ENCODE measurements around the gene INO80C. TPM values are rescaled to one million over a fixed set of nuclear protein-coding genes. Genes with fewer than 3 reads are reported as not detected.

The INO80C gene
- polyA plus RNA-seq, 1 donor (not counting 4 experiments of a cell fraction or from before 2014, with no cell fraction given) = 54.7 TPM

DNA sequence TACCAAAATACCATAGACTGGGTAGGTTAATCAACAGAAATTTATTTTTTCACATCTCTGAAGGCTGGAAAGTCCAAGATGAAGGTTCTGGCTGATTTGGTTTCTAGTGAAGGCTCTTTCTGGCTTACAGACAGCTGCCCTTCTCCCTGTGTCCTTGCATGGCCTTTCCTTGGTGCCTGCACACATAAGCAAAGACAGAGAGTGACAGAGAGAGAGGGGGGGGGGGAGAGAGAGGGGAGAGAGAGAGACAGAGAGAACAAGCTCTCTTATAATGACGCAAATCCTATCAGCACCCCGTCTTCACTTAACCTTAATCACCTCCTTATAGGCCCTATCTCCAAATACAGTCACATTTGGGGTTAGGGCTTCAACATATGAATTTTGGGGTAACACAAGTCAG lies 53.9 kb downstream of the INO80C start:
- no peaks in the 10 kb centered on the region for H3K27me3 ChIP-seq (ENCODE audit: control insufficient read depth, extremely low read depth, insufficient read depth, low read length)
- H3K4me3 ChIP-seq (ENCODE audit: control insufficient read depth in 2 of 3, extremely low read depth in 1 of 3, insufficient read depth in 2 of 3, low read depth in 1 of 3, low read length in 3 of 3) = no peak overlapping the region
- DNase-seq (ENCODE audit: low read depth, low spot score) = no peak
- dilution Hi-C loops (cut with MboI; ENCODE audit: extremely low pct_ligation_motif_present, low sequenced_read_pairs) = no loop called here
- FAIRE-seq = no peak
- TF ChIP-seq, protein P1, sequence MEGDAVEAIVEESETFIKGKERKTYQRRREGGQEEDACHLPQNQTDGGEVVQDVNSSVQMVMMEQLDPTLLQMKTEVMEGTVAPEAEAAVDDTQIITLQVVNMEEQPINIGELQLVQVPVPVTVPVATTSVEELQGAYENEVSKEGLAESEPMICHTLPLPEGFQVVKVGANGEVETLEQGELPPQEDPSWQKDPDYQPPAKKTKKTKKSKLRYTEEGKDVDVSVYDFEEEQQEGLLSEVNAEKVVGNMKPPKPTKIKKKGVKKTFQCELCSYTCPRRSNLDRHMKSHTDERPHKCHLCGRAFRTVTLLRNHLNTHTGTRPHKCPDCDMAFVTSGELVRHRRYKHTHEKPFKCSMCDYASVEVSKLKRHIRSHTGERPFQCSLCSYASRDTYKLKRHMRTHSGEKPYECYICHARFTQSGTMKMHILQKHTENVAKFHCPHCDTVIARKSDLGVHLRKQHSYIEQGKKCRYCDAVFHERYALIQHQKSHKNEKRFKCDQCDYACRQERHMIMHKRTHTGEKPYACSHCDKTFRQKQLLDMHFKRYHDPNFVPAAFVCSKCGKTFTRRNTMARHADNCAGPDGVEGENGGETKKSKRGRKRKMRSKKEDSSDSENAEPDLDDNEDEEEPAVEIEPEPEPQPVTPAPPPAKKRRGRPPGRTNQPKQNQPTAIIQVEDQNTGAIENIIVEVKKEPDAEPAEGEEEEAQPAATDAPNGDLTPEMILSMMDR (optimal IDR thresholded peaks at IDR 0.05 in 1 of 3, IDR thresholded peaks at IDR 0.05 in 1 of 3, conservative IDR thresholded peaks at IDR 0.05 in 1 of 3; ENCODE audit: extremely low read depth in 1 of 3, insufficient read depth in 2 of 3, low read length in 3 of 3) = no peak
- no peak for TF ChIP-seq EZH2 (IDR thresholded peaks at IDR 0.05; ENCODE audit: low read length)
- H2AFZ ChIP-seq (ENCODE audit: control insufficient read depth, low read length) = no peak overlapping the region
- no peaks in the 10 kb centered on the region for H3K36me3 ChIP-seq (ENCODE audit: control insufficient read depth in 2 of 2, extremely low read depth in 1 of 2, insufficient read depth in 2 of 2, low read length in 2 of 2)
- H3K4me2 ChIP-seq (ENCODE audit: control insufficient read depth, extremely low read depth, insufficient read depth, low read depth, low read length) = no peak overlapping the region
- no peak overlapping the region for H3K9ac ChIP-seq (ENCODE audit: control insufficient read depth, extremely low read depth, insufficient read depth, low read length)
- no peaks in the 10 kb centered on the region for H3K9me3 ChIP-seq (ENCODE audit: control insufficient read depth, low read depth, low read length)
- peaks cover 23% of the 10 kb centered on the region for H3K4me1 ChIP-seq (ENCODE audit: control insufficient read depth, extremely low read depth, insufficient read depth, low read length)
- no peaks in the 10 kb centered on the region for H3K79me2 ChIP-seq (ENCODE audit: control insufficient read depth, insufficient read depth, low read length)
- no peaks in the 10 kb centered on the region for H4K20me1 ChIP-seq (ENCODE audit: control insufficient read depth, extremely low read depth, insufficient read depth, low read length)
- H3K27ac ChIP-seq (ENCODE audit: control insufficient read depth, insufficient read depth, low read length) = no peak overlapping the region
- H3K9me1 ChIP-seq (ENCODE audit: control insufficient read depth, extremely low read depth, insufficient read depth, low read length) = no peaks in the 10 kb centered on the region

DNA sequence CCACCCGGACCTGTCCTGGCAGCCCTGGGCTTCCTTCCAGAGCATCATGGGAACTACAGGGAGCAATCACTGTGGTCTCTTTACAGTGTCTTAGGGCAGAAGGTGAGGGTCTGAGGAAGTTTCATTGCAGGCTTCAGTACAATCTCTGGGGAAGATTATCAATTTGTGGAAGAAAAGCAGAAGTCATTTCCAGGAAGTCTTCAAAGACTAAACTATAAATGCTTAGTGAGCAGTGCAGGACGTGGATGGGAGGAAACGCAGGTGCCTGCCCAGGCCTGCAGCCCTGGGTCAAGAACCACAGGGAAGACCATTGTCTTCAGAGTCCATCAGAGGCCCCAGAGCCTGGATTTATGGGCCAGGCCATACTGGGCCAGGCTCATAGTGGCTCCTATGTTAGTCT lies 54.3 kb downstream of the INO80C start:
- no peak overlapping the region for H3K4me3 ChIP-seq (ENCODE audit: control insufficient read depth in 2 of 3, extremely low read depth in 1 of 3, insufficient read depth in 2 of 3, low read depth in 1 of 3, low read length in 3 of 3)
- no peak overlapping the region for H2AFZ ChIP-seq (ENCODE audit: control insufficient read depth, low read length)
- no peaks in the 10 kb centered on the region for H3K27me3 ChIP-seq (ENCODE audit: control insufficient read depth, extremely low read depth, insufficient read depth, low read length)
- no peak for DNase-seq (ENCODE audit: low read depth, low spot score)
- dilution Hi-C loops (cut with MboI; ENCODE audit: extremely low pct_ligation_motif_present, low sequenced_read_pairs) = no loop called here
- H3K4me2 ChIP-seq (ENCODE audit: control insufficient read depth, extremely low read depth, insufficient read depth, low read depth, low read length) = no peak overlapping the region
- H3K79me2 ChIP-seq (ENCODE audit: control insufficient read depth, insufficient read depth, low read length) = no peaks in the 10 kb centered on the region
- peaks cover 26% of the 10 kb centered on the region for H3K4me1 ChIP-seq (ENCODE audit: control insufficient read depth, extremely low read depth, insufficient read depth, low read length)
- no peaks in the 10 kb centered on the region for H3K36me3 ChIP-seq (ENCODE audit: control insufficient read depth in 2 of 2, extremely low read depth in 1 of 2, insufficient read depth in 2 of 2, low read length in 2 of 2)
- H3K27ac ChIP-seq (ENCODE audit: control insufficient read depth, insufficient read depth, low read length) = no peak overlapping the region
- FAIRE-seq = no peak
- H3K9me3 ChIP-seq (ENCODE audit: control insufficient read depth, low read depth, low read length) = no peaks in the 10 kb centered on the region
- no peak for TF ChIP-seq EZH2 (IDR thresholded peaks at IDR 0.05; ENCODE audit: low read length)
- TF ChIP-seq, protein P1 (optimal IDR thresholded peaks at IDR 0.05 in 1 of 3, IDR thresholded peaks at IDR 0.05 in 1 of 3, conservative IDR thresholded peaks at IDR 0.05 in 1 of 3; ENCODE audit: extremely low read depth in 1 of 3, insufficient read depth in 2 of 3, low read length in 3 of 3) = no peak
- H3K9me1 ChIP-seq (ENCODE audit: control insufficient read depth, extremely low read depth, insufficient read depth, low read length) = no peaks in the 10 kb centered on the region
- no peaks in the 10 kb centered on the region for H4K20me1 ChIP-seq (ENCODE audit: control insufficient read depth, extremely low read depth, insufficient read depth, low read length)
- no peak overlapping the region for H3K9ac ChIP-seq (ENCODE audit: control insufficient read depth, extremely low read depth, insufficient read depth, low read length)
